Measurements from ENCODE around the gene TRIM38.

The TRIM38 gene

DNA sequence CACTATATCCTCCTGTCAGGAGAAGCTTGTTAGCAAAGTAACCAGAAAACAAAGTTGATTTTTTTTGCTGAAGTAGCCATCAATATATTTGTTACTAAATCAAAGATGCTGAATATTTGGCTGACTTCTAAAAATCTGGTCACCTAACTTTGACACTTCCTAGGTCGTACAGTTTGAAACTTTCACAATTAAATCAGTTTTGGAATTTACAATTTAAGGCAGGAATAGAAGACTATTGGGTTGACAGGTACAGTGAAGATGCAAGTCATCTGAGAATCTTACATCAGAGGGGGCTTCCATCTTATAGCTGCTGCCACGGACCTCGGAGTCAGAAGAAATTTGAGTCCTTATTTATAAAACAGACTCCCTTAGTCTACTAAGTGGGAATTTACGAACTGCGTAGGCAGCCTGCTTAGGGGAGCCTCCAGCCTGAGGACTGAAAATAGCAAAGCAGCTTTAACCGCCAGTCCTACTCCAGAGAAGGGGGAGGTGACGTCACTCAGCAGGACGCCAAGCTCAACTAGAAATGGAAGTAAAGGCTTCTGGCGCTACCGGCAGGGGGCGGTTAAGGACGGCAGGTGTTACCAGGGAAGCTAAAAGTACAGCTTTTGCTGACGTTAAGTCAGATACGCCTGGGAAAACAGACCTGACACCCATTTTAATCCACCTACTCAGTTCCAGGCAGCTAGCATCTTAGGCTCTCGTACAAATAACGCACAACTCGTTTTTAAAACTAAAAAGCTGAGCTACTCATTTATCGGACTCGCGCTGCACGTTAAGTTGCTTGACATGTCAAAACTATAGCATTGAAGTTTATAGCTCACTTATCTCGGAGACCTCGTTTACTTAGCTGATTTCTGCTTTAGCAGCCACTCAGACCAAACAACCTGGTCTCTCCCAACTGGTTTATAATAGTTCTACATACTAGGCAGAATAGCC lies 63.6 kb downstream of the TRIM38 start (continued):
- TF ChIP-seq, protein P1, sequence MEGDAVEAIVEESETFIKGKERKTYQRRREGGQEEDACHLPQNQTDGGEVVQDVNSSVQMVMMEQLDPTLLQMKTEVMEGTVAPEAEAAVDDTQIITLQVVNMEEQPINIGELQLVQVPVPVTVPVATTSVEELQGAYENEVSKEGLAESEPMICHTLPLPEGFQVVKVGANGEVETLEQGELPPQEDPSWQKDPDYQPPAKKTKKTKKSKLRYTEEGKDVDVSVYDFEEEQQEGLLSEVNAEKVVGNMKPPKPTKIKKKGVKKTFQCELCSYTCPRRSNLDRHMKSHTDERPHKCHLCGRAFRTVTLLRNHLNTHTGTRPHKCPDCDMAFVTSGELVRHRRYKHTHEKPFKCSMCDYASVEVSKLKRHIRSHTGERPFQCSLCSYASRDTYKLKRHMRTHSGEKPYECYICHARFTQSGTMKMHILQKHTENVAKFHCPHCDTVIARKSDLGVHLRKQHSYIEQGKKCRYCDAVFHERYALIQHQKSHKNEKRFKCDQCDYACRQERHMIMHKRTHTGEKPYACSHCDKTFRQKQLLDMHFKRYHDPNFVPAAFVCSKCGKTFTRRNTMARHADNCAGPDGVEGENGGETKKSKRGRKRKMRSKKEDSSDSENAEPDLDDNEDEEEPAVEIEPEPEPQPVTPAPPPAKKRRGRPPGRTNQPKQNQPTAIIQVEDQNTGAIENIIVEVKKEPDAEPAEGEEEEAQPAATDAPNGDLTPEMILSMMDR (tag by site-specific recombination; IDR thresholded peaks at IDR 0.05), result peak; percentile 81
- no peak; the same call in 1 of the 2 replicates for TF ChIP-seq MZF1 (tag by site-specific recombination; IDR thresholded peaks at IDR 0.05; ENCODE audit: borderline replicate concordance)
- peak; percentile 61 for TF ChIP-seq PRDM1 (tag by site-specific recombination; IDR thresholded peaks at IDR 0.05)
- peak; percentile 76 for TF ChIP-seq SP7 (tag by site-specific recombination; IDR thresholded peaks at IDR 0.05)
- TF ChIP-seq REPIN1 (tag by site-specific recombination; IDR thresholded peaks at IDR 0.05; ENCODE audit: low read depth), result no peak
- TF ChIP-seq KLF8 (tag by site-specific recombination; IDR thresholded peaks at IDR 0.05), result peak; percentile 69
- 0 out of 2 replicates have a peak, but pooled peaks have one; percentile 53 for TF ChIP-seq ZNF660 (tag by site-specific recombination; IDR thresholded peaks at IDR 0.05)
- TF ChIP-seq SETDB1 (IDR thresholded peaks at IDR 0.05; ENCODE audit: insufficient read length, low read length), result no peak
- TF ChIP-seq ZNF37A (tag by site-specific recombination; IDR thresholded peaks at IDR 0.05), result no peak
- peak; percentile 46; the same call in 1 of the 2 replicates for TF ChIP-seq GLIS1 (tag by site-specific recombination; IDR thresholded peaks at IDR 0.05)
- TF ChIP-seq MYNN (tag by site-specific recombination; IDR thresholded peaks at IDR 0.05; ENCODE audit: borderline replicate concordance), result no peak
- TF ChIP-seq ZNF558 (tag by site-specific recombination; IDR thresholded peaks at IDR 0.05), result peak; percentile 49; the same call in 1 of the 2 replicates
- 0 out of 2 replicates have a peak, but pooled peaks have one; percentile 33 for TF ChIP-seq ZBTB48 (tag by site-specific recombination; IDR thresholded peaks at IDR 0.05)
- TF ChIP-seq ZNF791 (tag by site-specific recombination; IDR thresholded peaks at IDR 0.05), result no peak
- TF ChIP-seq ZNF624 (tag by site-specific recombination; IDR thresholded peaks at IDR 0.05), result no peak
- no peak for TF ChIP-seq ZNF140 (tag by site-specific recombination; IDR thresholded peaks at IDR 0.05)
- TF ChIP-seq ZNF747 (tag by site-specific recombination; IDR thresholded peaks at IDR 0.05), result no peak
- no peak for TF ChIP-seq ZNF416 (tag by site-specific recombination; IDR thresholded peaks at IDR 0.05)
- TF ChIP-seq ZBTB21 (tag by site-specific recombination; IDR thresholded peaks at IDR 0.05), result peak; percentile 93
- TF ChIP-seq, protein P2, sequence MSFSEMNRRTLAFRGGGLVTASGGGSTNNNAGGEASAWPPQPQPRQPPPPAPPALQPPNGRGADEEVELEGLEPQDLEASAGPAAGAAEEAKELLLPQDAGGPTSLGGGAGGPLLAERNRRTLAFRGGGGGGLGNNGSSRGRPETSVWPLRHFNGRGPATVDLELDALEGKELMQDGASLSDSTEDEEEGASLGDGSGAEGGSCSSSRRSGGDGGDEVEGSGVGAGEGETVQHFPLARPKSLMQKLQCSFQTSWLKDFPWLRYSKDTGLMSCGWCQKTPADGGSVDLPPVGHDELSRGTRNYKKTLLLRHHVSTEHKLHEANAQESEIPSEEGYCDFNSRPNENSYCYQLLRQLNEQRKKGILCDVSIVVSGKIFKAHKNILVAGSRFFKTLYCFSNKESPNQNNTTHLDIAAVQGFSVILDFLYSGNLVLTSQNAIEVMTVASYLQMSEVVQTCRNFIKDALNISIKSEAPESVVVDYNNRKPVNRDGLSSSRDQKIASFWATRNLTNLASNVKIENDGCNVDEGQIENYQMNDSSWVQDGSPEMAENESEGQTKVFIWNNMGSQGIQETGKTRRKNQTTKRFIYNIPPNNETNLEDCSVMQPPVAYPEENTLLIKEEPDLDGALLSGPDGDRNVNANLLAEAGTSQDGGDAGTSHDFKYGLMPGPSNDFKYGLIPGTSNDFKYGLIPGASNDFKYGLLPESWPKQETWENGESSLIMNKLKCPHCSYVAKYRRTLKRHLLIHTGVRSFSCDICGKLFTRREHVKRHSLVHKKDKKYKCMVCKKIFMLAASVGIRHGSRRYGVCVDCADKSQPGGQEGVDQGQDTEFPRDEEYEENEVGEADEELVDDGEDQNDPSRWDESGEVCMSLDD (tag by site-specific recombination; IDR thresholded peaks at IDR 0.05), result no peak
- peak; percentile 49; the same call in 1 of the 2 replicates for TF ChIP-seq YY1 (tag by site-specific recombination; IDR thresholded peaks at IDR 0.05)
- TF ChIP-seq ZSCAN30 (tag by site-specific recombination; IDR thresholded peaks at IDR 0.05), result peak; percentile 81; the same call in 1 of the 2 replicates
- TF ChIP-seq, protein P3, sequence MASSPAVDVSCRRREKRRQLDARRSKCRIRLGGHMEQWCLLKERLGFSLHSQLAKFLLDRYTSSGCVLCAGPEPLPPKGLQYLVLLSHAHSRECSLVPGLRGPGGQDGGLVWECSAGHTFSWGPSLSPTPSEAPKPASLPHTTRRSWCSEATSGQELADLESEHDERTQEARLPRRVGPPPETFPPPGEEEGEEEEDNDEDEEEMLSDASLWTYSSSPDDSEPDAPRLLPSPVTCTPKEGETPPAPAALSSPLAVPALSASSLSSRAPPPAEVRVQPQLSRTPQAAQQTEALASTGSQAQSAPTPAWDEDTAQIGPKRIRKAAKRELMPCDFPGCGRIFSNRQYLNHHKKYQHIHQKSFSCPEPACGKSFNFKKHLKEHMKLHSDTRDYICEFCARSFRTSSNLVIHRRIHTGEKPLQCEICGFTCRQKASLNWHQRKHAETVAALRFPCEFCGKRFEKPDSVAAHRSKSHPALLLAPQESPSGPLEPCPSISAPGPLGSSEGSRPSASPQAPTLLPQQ (tag by site-specific recombination; IDR thresholded peaks at IDR 0.05), result peak; percentile 48; the same call in 1 of the 2 replicates
- TF ChIP-seq FEZF1 (tag by site-specific recombination; IDR thresholded peaks at IDR 0.05), result no peak; the same call in 1 of the 2 replicates
- no peak for TF ChIP-seq TCF7L2 (IDR thresholded peaks at IDR 0.05; ENCODE audit: borderline replicate concordance, low read depth, low read length)
- TF ChIP-seq ZXDB (tag by site-specific recombination; IDR thresholded peaks at IDR 0.05), result peak; percentile 60; the same call in 1 of the 2 replicates
- no peak for TF ChIP-seq ZNF670 (tag by site-specific recombination; IDR thresholded peaks at IDR 0.05; ENCODE audit: low read depth)
- no peak for TF ChIP-seq ZNF350 (tag by site-specific recombination; IDR thresholded peaks at IDR 0.05)
- TF ChIP-seq MEIS1 (CRISPR knock-in tag; IDR thresholded peaks at IDR 0.05; ENCODE audit: borderline replicate concordance), result no peak
- TF ChIP-seq, protein P4, sequence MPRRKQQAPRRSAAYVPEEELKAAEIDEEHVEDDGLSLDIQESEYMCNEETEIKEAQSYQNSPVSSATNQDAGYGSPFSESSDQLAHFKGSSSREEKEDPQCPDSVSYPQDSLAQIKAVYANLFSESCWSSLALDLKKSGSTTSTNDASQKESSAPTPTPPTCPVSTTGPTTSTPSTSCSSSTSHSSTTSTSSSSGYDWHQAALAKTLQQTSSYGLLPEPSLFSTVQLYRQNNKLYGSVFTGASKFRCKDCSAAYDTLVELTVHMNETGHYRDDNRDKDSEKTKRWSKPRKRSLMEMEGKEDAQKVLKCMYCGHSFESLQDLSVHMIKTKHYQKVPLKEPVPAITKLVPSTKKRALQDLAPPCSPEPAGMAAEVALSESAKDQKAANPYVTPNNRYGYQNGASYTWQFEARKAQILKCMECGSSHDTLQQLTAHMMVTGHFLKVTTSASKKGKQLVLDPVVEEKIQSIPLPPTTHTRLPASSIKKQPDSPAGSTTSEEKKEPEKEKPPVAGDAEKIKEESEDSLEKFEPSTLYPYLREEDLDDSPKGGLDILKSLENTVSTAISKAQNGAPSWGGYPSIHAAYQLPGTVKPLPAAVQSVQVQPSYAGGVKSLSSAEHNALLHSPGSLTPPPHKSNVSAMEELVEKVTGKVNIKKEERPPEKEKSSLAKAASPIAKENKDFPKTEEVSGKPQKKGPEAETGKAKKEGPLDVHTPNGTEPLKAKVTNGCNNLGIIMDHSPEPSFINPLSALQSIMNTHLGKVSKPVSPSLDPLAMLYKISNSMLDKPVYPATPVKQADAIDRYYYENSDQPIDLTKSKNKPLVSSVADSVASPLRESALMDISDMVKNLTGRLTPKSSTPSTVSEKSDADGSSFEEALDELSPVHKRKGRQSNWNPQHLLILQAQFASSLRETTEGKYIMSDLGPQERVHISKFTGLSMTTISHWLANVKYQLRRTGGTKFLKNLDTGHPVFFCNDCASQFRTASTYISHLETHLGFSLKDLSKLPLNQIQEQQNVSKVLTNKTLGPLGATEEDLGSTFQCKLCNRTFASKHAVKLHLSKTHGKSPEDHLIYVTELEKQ (tag by site-specific recombination; IDR thresholded peaks at IDR 0.05; ENCODE audit: borderline replicate concordance), result peak; percentile 70; the same call in 1 of the 2 replicates
